GM21717 (cell line): ENCODE data around the gene GRHL3.
A peak's percentile ranks its signal among the peaks of the same experiment; 100 is the strongest.

Experiments used
- ATAC-seq: cut with Tn5 transposase; IDR thresholded peaks from one replicate; pipeline ENCODE4 v1.9.1; 2021; ENCODE audit warnings: mild to moderate bottlenecking, moderate library complexity; ENCODE audit not compliant: unreplicated experiment

GRHL3 gene

GRCh38 chr1:24391882-24392603 is 72.9 kb downstream of the GRHL3 start:
- peak; percentile 63 for ATAC-seq

DNA sequence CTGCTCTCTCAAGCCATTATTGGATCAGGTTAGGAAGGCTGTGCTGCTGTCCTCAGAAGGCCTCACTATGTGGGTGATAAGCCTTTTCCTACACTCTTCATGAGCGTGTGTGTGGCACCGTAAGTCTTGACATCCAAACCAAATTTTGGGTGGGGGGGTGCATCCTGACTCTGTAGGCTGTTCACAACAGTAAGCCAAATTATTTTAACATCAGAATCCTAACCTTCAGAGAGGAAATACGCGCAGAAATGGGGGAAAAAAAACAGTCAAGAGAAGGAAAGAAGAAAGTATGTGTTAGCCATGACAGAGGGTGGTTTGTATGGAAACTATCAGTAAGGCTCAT is 73.4 kb downstream of the GRHL3 start:
- peak; percentile 10 for ATAC-seq

- ATAC-seq: no peak
These were observed 74.0 kb downstream of the GRHL3 start for GRCh38 chr1:24392982-24393650.

- no peak for ATAC-seq
These were observed 74.7 kb downstream of the GRHL3 start for GRCh38 chr1:24393892-24394291.

- ATAC-seq: no peak
These were observed 80.9 kb downstream of the GRHL3 start for GRCh38 chr1:24400065-24400464.

GRCh38 chr1:24403806-24404205 is 84.6 kb downstream of the GRHL3 start:
- ATAC-seq: no peak
